ENCODE measurements around the gene TMC5.

- TF ChIP-seq EZH2 (IDR thresholded peaks at IDR 0.05; ENCODE audit: low read depth, unreplicated experiment) = no peak
- TF ChIP-seq, protein P1, sequence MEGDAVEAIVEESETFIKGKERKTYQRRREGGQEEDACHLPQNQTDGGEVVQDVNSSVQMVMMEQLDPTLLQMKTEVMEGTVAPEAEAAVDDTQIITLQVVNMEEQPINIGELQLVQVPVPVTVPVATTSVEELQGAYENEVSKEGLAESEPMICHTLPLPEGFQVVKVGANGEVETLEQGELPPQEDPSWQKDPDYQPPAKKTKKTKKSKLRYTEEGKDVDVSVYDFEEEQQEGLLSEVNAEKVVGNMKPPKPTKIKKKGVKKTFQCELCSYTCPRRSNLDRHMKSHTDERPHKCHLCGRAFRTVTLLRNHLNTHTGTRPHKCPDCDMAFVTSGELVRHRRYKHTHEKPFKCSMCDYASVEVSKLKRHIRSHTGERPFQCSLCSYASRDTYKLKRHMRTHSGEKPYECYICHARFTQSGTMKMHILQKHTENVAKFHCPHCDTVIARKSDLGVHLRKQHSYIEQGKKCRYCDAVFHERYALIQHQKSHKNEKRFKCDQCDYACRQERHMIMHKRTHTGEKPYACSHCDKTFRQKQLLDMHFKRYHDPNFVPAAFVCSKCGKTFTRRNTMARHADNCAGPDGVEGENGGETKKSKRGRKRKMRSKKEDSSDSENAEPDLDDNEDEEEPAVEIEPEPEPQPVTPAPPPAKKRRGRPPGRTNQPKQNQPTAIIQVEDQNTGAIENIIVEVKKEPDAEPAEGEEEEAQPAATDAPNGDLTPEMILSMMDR (conservative IDR thresholded peaks at IDR 0.05; ENCODE audit: low read depth in 2 of 2) = no peak
- TF ChIP-seq JUNB (IDR thresholded peaks at IDR 0.05; ENCODE audit: unreplicated experiment) = no peak
- no peak for TF ChIP-seq EZH2phosphoT487 (IDR thresholded peaks at IDR 0.05; ENCODE audit: unreplicated experiment)
- TF ChIP-seq CREB1 (CRISPR knock-in tag; IDR thresholded peaks at IDR 0.05; ENCODE audit: low read depth) = no peak
- TF ChIP-seq POLR2AphosphoS5 (IDR thresholded peaks at IDR 0.05; ENCODE audit: low read depth) = no peak
These were observed 109.5 kb downstream of the TMC5 start for GRCh38 chr16:19527161-19527560.
